OCI-LY1 (cell line): ENCODE results near the gene ELMO1.

Experiments used
- H2AFZ ChIP-seq: fragments of 200-600 bp; sonication (generic), shearing (Covaris generic); 2 replicates; pipeline ENCODE4 v1.6.0; 2014; ENCODE audit warnings: antibody characterized with exemption, mild to moderate bottlenecking, low read length
- H3F3A ChIP-seq: fragments of 200-600 bp; sonication (generic), shearing (Covaris generic); 2 replicates; pipeline ENCODE4 v1.6.0; 2014; ENCODE audit warnings: mild to moderate bottlenecking, antibody characterized with exemption, low read length, moderate library complexity; ENCODE audit not compliant: insufficient read depth
- H3K27ac ChIP-seq: fragments of 200-600 bp; sonication (generic); 2 replicates; pipeline ENCODE4 v1.5.1; 2014; ENCODE audit warnings: low read length, mixed run types, mild to moderate bottlenecking, low read depth; ENCODE audit not compliant: poor library complexity, severe bottlenecking
- H3K27me3 ChIP-seq: fragments of 200-600 bp; sonication (generic); 2 replicates; pipeline ENCODE4 v1.6.0; 2014; ENCODE audit warnings: antibody characterized with exemption, mild to moderate bottlenecking, low read length, moderate library complexity; ENCODE audit not compliant: insufficient read depth
- H3K36me3 ChIP-seq: fragments of 200-600 bp; sonication (generic); 2 replicates; pipeline ENCODE4 v1.6.1; 2014; ENCODE audit warnings: mild to moderate bottlenecking, antibody characterized with exemption, low read length, moderate library complexity, mixed read lengths; ENCODE audit not compliant: insufficient read depth
- H3K4me1 ChIP-seq: fragments of 200-600 bp; sonication (generic); 2 replicates; pipeline ENCODE4 v1.5.1; 2014; ENCODE audit warnings: mild to moderate bottlenecking, low read length, moderate library complexity; ENCODE audit not compliant: insufficient read depth, severe bottlenecking
- H3K4me2 ChIP-seq: fragments of 200-600 bp; sonication (generic), shearing (Covaris generic); 2 replicates; pipeline ENCODE4 v1.6.1; 2014; ENCODE audit warnings: low read length
- H3K4me3 ChIP-seq: fragments of 200-600 bp; sonication (generic); 2 replicates; pipeline ENCODE4 v1.5.1; 2014; ENCODE audit warnings: low read length, low read depth, mild to moderate bottlenecking, mixed read lengths; ENCODE audit not compliant: poor library complexity, severe bottlenecking
- H3K79me2 ChIP-seq: fragments of 200-600 bp; shearing (Covaris generic); 2 replicates; pipeline ENCODE4 v1.6.1; 2016; ENCODE audit warnings: mixed run types, low read length, mixed read lengths; ENCODE audit not compliant: insufficient read depth
- H3K9ac ChIP-seq: fragments of 200-600 bp; sonication (generic), shearing (Covaris generic); 2 replicates; pipeline ENCODE4 v1.6.1; 2014; ENCODE audit warnings: mild to moderate bottlenecking, low read length, mixed read lengths
- H3K9me2 ChIP-seq: fragments of 200-600 bp; sonication (generic), shearing (Covaris generic); 2 replicates; pipeline ENCODE4 v1.6.1; 2014; ENCODE audit warnings: low read depth, mild to moderate bottlenecking, low read length, mixed read lengths
- H3K9me3 ChIP-seq: fragments of 200-600 bp; shearing (Covaris generic); 2 replicates; pipeline ENCODE4 v1.6.1; 2014; ENCODE audit warnings: low read length, mixed read lengths
- H4K20me1 ChIP-seq: fragments of 200-600 bp; sonication (generic), shearing (Covaris generic); 2 replicates; pipeline ENCODE4 v1.6.0; 2016; ENCODE audit warnings: mild to moderate bottlenecking, low read length; ENCODE audit not compliant: insufficient read depth
- CTCF ChIP-seq: fragments of 200-600 bp; sonication (generic), shearing (Covaris generic); IDR thresholded peaks from 2 replicates; pipeline ENCODE4 v1.5.1; 2017; ENCODE audit warnings: mild to moderate bottlenecking, antibody characterized with exemption, low read length, moderate library complexity, mixed read lengths
- EZH2 ChIP-seq: fragments of 200-600 bp; sonication (generic), shearing (Covaris generic); IDR thresholded peaks from 2 replicates; pipeline ENCODE4 v1.8.0; 2017; ENCODE audit warnings: borderline replicate concordance, mixed run types, mild to moderate bottlenecking, antibody characterized with exemption, low read length, moderate library complexity, mixed read lengths

ELMO1 gene

GRCh38 chr7:37216923-37217322, 231.7 kb downstream of the ELMO1 start:
- no peaks in the 10 kb centered on the region for H3F3A ChIP-seq
- H3K27ac ChIP-seq, result no peak overlapping the region
- H3K79me2 ChIP-seq, result no peaks in the 10 kb centered on the region
- TF ChIP-seq EZH2 (no peak), CTCF (no peak)
- no peaks in the 10 kb centered on the region for H4K20me1 ChIP-seq
- H3K27me3 ChIP-seq, result no peaks in the 10 kb centered on the region
- H2AFZ ChIP-seq, result no peak overlapping the region
- no peaks in the 10 kb centered on the region for H3K9me3 ChIP-seq
- no peak overlapping the region for H3K4me2 ChIP-seq
- H3K4me3 ChIP-seq, result no peak overlapping the region
- H3K9me2 ChIP-seq, result no peaks in the 10 kb centered on the region
- H3K4me1 ChIP-seq, result no peaks in the 10 kb centered on the region
- peaks cover 94% of the 10 kb centered on the region for H3K36me3 ChIP-seq
- H3K9ac ChIP-seq, result no peak overlapping the region

- peaks cover 94% of the 10 kb centered on the region for H3K36me3 ChIP-seq
- H3K9ac ChIP-seq, result no peak overlapping the region
- H3K4me2 ChIP-seq, result no peak overlapping the region
- H3F3A ChIP-seq, result no peaks in the 10 kb centered on the region
- no peaks in the 10 kb centered on the region for H3K4me1 ChIP-seq
- H3K27ac ChIP-seq, result no peak overlapping the region
- no peak overlapping the region for H2AFZ ChIP-seq
- no peaks in the 10 kb centered on the region for H3K79me2 ChIP-seq
- no peaks in the 10 kb centered on the region for H3K9me3 ChIP-seq
- no peaks in the 10 kb centered on the region for H3K9me2 ChIP-seq
- TF ChIP-seq CTCF (no peak), EZH2 (no peak)
- H3K27me3 ChIP-seq, result no peaks in the 10 kb centered on the region
- H3K4me3 ChIP-seq, result no peak overlapping the region
- H4K20me1 ChIP-seq, result no peaks in the 10 kb centered on the region
These were observed 232.4 kb downstream of the ELMO1 start for GRCh38 chr7:37216156-37216852.

GRCh38 chr7:37215290-37215923, 233.3 kb downstream of the ELMO1 start:
- H3K79me2 ChIP-seq, result no peaks in the 10 kb centered on the region
- H3K27me3 ChIP-seq, result no peaks in the 10 kb centered on the region
- no peaks in the 10 kb centered on the region for H3F3A ChIP-seq
- no peaks in the 10 kb centered on the region for H3K4me1 ChIP-seq
- H3K9me2 ChIP-seq, result no peaks in the 10 kb centered on the region
- H3K9me3 ChIP-seq, result no peaks in the 10 kb centered on the region
- no peak overlapping the region for H3K9ac ChIP-seq
- no peaks in the 10 kb centered on the region for H4K20me1 ChIP-seq
- H3K27ac ChIP-seq, result no peak overlapping the region
- no peak overlapping the region for H2AFZ ChIP-seq
- no peak for TF ChIP-seq CTCF
- no peak overlapping the region for H3K4me2 ChIP-seq
- H3K4me3 ChIP-seq, result no peak overlapping the region
- peaks cover 93% of the 10 kb centered on the region for H3K36me3 ChIP-seq
